ENCODE measurements around the gene RBM44.
"Not testable (repeated sequence)": the region's sequence is repeated elsewhere in the genome, so short reads cannot be mapped to it uniquely, and the experiment has no call there.

RBM44 gene, protein sequence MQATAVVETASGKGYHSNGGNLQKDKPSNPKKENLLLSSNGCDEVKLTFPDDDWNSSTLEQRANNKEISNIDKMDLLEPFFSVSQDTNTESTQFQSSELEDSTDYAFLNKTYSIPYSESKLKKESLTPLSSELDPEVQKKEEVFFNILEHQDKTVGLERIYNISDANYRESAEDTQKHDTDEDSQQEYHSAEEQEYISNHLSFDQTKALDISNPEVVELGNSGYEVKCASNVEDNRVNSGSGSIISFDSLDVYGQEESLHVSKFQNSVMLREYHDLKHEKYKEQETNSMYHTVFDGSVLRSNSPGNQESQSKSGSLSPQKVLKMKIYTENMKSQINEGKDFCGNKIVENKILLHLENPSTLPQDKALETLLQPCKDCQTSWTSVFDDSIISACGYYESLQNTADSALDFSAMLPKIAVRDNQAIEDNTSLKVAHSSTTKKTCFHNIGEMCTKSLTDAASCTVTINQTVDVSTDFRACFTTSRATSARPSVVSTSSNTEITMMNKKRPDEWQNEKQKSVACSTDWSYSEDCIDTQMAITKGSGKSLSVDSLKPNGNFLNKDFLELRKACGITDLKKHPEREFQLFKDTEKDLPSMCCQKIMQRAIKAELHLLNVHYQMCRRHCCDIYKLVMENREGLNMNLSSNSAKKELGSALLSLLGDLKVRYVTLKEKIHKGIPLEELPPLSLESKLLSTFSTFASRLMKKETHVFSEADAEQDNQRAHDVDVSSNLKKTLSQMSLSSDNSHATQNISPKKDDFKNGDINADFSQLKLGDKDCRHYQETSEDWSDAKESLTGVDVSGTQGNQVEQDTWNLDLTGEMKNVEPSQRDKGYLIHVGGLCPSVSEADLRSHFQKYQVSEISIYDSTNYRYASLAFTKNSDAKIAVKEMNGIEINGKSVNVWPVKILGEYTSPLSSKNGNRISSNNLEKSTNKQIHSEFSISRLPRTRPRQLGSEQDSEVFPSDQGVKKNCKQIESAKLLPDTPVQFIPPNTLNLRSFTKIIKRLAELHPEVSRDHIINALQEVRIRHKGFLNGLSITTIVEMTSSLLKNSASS

DNA sequence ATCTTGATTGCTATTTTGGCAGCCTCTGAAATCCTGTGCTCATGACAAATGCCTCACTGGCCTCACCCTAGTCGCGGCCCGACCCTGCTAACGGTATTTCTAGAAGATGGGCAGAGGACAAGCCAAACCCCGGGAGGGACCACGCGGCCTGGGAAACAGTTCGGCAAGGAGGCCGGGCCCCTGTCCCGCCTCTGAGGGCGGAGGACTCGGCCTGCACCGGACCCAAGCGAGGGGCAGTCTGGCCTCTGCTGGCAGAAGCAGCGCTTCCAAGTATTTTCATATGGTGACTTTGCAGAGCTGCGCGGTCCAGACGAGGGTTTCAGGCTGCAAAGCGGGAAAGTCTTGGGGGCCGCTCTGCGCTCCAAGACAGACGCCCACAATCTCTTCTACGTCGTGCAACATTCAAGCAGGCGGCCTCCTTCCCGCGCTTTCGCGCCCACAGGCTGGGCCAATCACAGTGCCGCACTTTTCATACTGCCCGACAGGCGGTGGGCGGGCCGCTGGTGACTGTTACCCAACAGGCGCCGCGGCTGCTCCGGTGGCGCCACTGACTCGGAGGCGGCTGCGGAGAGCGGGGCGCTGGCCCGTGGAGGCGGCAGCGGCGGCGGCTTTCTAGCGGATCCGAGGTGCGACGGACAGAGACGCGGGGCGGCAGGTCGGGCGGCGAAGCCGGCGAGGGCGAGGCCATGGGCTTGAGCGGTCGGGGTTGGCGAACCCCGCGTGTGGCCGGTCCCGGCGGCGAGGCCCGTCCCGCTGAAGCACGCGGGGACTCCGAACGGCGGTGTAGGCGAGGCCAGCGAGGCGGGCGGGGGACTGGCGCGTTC, at the start of gene RBM44:
RBM44 (plus strand) TSS at position 544 of the 824 bp plus-strand sequence. CDS start 14,831 bp downstream, outside the sequence.
- WGBS (ENCODE audit: insufficient coverage, insufficient read length) = no CpG with 5 or more reads among the region's 84 CpGs
- H3K27me3 ChIP-seq (ENCODE audit: control insufficient read depth, insufficient read depth, low read length) = no peaks in the 10 kb centered on the region
- no peaks in the 10 kb centered on the region for H3K9me3 ChIP-seq (ENCODE audit: control insufficient read depth, insufficient read depth, low read length)
- H3K27ac ChIP-seq (ENCODE audit: low read length) = no peak within 1 kb of the TSS
- DNase-seq (ENCODE audit: low read depth, low spot score) = no peak
- H3K36me3 ChIP-seq (ENCODE audit: control insufficient read depth, insufficient read depth, low read length) = no peaks in the 10 kb centered on the region
- H3K4me1 ChIP-seq (ENCODE audit: control insufficient read depth, insufficient read depth, low read length) = no peaks in the 10 kb centered on the region
- no peak within 1 kb of the TSS for H3K4me3 ChIP-seq (ENCODE audit: low read length)

DNA sequence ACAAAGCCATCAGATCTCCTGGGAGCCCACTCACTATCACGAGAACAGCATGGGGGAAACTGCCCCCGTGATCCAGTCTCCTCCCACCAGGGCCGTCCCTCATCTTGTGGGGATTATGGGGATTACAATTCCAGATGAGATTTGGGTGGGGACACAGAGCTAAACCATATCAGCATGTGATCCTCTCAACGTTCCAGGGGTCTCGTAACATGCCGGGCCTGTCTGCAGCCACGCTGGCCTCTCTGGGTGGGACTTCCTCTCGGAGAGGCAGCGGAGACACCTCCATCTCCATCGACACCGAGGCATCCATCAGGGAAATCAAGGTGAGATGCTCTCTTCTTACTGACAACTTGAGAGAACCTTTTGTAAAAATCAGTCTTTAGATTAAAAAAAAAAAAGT, 49.6 kb upstream of the RBM44 start:
- no peak overlapping the region for H3K4me3 ChIP-seq (ENCODE audit: low read length)
- H3K36me3 ChIP-seq (ENCODE audit: control insufficient read depth, insufficient read depth, low read length) = peaks cover 5% of the 10 kb centered on the region; the same call in 1 of the 2 replicates
- no peak for DNase-seq (ENCODE audit: low read depth, low spot score)
- no peaks in the 10 kb centered on the region for H3K27me3 ChIP-seq (ENCODE audit: control insufficient read depth, insufficient read depth, low read length)
- no peak overlapping the region for H3K27ac ChIP-seq (ENCODE audit: low read length)
- H3K9me3 ChIP-seq (ENCODE audit: control insufficient read depth, insufficient read depth, low read length) = no peaks in the 10 kb centered on the region
- H3K4me1 ChIP-seq (ENCODE audit: control insufficient read depth, insufficient read depth, low read length) = peaks cover 2% of the 10 kb centered on the region
- WGBS (ENCODE audit: insufficient coverage, insufficient read length) = no CpG with 5 or more reads among the region's 11 CpGs

DNA sequence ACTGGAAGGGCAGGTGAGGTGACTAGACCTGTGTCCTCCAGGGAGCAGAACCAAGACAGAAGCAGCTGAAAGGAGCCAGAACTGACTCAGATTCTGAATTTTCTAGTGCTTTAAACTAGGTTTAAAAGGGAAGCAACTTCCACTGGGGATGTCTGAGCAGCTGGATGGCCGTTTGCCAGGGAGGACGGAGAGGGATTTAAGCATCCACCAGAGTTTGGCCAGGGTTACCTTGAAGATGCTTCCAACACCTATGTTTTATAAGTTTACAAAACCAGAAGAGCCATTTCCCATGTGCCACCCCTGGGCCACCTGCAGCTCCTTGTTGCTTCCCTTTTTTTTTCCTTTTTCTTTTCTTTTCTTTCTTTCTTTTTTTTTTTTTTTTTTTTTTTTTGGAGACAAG, 48.6 kb upstream of the RBM44 start:
- Histone ChIP-seq H3K36me3 (ENCODE audit: control insufficient read depth, insufficient read depth, low read length) (peaks cover 4% of the 10 kb centered on the region; the same call in 1 of the 2 replicates), H3K27ac (ENCODE audit: low read length) (no peak overlapping the region), H3K9me3 (ENCODE audit: control insufficient read depth, insufficient read depth, low read length) (no peaks in the 10 kb centered on the region), H3K4me3 (ENCODE audit: low read length) (no peak overlapping the region), H3K27me3 (ENCODE audit: control insufficient read depth, insufficient read depth, low read length) (no peaks in the 10 kb centered on the region), H3K4me1 (ENCODE audit: control insufficient read depth, insufficient read depth, low read length) (no peaks in the 10 kb centered on the region)
- WGBS (ENCODE audit: insufficient coverage, insufficient read length) = no CpG with 5 or more reads among the region's 2 CpGs
- DNase-seq (ENCODE audit: low read depth, low spot score) = no peak

DNA sequence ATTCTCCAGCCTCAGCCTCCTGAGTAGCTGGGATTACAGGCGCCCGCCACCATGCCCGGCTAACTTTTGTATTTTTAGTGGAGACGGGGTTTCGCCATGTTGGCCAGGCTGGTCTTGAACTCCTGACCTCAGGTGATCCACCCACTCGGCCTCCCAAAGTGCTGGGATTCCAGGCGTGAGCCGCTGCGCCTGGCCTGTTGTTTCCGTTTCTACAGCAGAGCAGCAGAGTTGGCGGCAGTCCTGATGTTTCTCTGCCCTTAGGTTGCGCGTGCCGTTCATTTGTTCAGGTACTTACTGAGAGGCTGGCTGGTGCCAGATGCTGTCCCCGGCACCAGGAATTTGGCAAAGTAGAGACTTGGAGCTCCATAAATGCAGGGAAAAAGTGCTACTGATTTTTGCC, 48.1 kb upstream of the RBM44 start:
- not testable (repeated sequence) for H3K36me3 ChIP-seq (ENCODE audit: control insufficient read depth, insufficient read depth, low read length); H3K4me1 ChIP-seq (ENCODE audit: control insufficient read depth, insufficient read depth, low read length); DNase-seq (ENCODE audit: low read depth, low spot score); H3K4me3 ChIP-seq (ENCODE audit: low read length); H3K27ac ChIP-seq (ENCODE audit: low read length); H3K9me3 ChIP-seq (ENCODE audit: control insufficient read depth, insufficient read depth, low read length); H3K27me3 ChIP-seq (ENCODE audit: control insufficient read depth, insufficient read depth, low read length)
- WGBS (ENCODE audit: insufficient coverage, insufficient read length) = no CpG with 5 or more reads among the region's 15 CpGs

DNA sequence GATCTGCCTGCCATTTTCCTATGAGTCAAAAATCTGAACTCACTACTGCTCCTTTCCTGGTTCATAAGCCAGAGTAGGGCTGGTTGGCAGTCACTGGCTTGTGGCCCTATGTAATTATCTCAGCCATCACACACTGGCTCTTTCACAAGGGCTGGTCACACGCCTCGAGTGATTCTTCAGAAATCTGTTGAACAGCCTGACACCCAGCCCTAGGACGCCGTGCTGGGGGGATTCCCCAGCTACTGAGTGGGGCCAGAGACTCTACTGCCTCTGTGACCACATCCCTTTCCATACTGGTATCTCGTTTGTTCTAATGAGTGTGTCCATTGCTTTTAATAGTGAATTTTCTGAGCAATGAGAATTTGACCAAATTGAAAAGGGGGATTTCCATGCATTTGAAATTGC, 45.8 kb upstream of the RBM44 start:
- no peaks in the 10 kb centered on the region for H3K27me3 ChIP-seq (ENCODE audit: control insufficient read depth, insufficient read depth, low read length)
- H3K36me3 ChIP-seq (ENCODE audit: control insufficient read depth, insufficient read depth, low read length) = peaks cover 5% of the 10 kb centered on the region; the same call in 1 of the 2 replicates

DNA sequence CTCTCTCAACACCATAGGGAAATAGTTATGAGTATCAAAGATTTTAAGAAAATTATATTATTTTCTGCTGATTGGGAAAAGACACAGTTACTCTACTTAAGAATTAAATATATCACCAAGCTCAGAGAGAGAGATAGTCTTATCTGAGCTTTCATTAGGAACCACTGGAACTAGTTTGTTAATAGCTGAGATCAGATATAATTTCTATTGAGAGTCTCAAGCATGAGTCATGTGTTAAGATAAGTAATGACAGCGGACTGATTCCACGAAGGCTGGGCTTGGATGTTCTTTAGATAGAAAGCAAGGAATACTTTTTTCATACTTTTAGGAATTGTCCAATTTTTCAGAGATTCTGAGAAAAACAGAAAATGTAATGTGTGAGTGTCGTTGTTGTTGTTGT, 44.4 kb upstream of the RBM44 start:
- Histone ChIP-seq H3K27me3 (ENCODE audit: control insufficient read depth, insufficient read depth, low read length) (no peaks in the 10 kb centered on the region), H3K27ac (ENCODE audit: low read length) (no peak overlapping the region), H3K36me3 (ENCODE audit: control insufficient read depth, insufficient read depth, low read length) (peaks cover 5% of the 10 kb centered on the region; the same call in 1 of the 2 replicates), H3K4me3 (ENCODE audit: low read length) (no peak overlapping the region), H3K9me3 (ENCODE audit: control insufficient read depth, insufficient read depth, low read length) (no peaks in the 10 kb centered on the region; the same call in 1 of the 2 replicates), H3K4me1 (ENCODE audit: control insufficient read depth, insufficient read depth, low read length) (no peaks in the 10 kb centered on the region)
- DNase-seq (ENCODE audit: low read depth, low spot score) = no peak
- no CpG with 5 or more reads among the region's 3 CpGs for WGBS (ENCODE audit: insufficient coverage, insufficient read length)

More for the DNA sequence above, 45.8 kb upstream of the RBM44 start:
- no CpG with 5 or more reads among the region's 5 CpGs for WGBS (ENCODE audit: insufficient coverage, insufficient read length)
- Histone ChIP-seq H3K4me1 (ENCODE audit: control insufficient read depth, insufficient read depth, low read length) (no peaks in the 10 kb centered on the region), H3K4me3 (ENCODE audit: low read length) (no peak overlapping the region), H3K9me3 (ENCODE audit: control insufficient read depth, insufficient read depth, low read length) (no peaks in the 10 kb centered on the region; the same call in 1 of the 2 replicates), H3K27ac (ENCODE audit: low read length) (no peak overlapping the region)
- DNase-seq (ENCODE audit: low read depth, low spot score) = no peak

DNA sequence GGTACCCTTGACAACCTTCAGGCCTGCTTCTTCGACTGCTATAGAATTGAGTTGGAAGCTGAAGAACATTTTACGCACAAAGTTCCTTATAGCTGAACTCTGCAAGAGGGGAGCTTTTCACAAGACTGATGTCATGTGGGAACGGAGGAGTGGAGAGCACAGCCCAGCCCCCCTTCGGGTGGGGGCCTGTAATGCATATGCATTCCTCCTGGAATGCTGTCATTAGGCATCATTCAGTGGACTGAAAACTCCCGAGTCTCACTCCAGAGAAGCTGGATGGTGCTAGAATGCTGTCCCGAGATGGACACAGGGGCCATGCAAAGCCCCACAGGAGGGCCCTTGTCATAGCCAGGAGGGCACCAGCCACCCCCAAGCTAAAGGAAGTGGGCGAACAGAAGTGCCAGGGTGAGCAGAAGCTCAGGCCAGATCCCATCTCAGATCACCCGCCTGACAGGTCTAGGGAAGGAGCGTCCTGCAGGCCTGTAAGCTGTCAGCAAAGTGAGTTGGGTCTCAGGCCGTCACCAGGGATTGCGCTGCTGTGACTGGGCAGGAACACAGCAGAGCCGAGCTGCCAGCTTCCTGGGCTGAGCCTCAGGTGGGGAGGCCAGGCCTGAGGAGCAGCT, 43.8 kb upstream of the RBM44 start:
- Histone ChIP-seq H3K36me3 (ENCODE audit: control insufficient read depth, insufficient read depth, low read length) (peaks cover 5% of the 10 kb centered on the region; the same call in 1 of the 2 replicates), H3K27me3 (ENCODE audit: control insufficient read depth, insufficient read depth, low read length) (no peaks in the 10 kb centered on the region), H3K4me3 (ENCODE audit: low read length) (no peak overlapping the region), H3K27ac (ENCODE audit: low read length) (no peak overlapping the region), H3K4me1 (ENCODE audit: control insufficient read depth, insufficient read depth, low read length) (no peaks in the 10 kb centered on the region), H3K9me3 (ENCODE audit: control insufficient read depth, insufficient read depth, low read length) (no peaks in the 10 kb centered on the region; the same call in 1 of the 2 replicates)
- no peak for DNase-seq (ENCODE audit: low read depth, low spot score)
- WGBS (ENCODE audit: insufficient coverage, insufficient read length) = no CpG with 5 or more reads among the region's 12 CpGs

DNA sequence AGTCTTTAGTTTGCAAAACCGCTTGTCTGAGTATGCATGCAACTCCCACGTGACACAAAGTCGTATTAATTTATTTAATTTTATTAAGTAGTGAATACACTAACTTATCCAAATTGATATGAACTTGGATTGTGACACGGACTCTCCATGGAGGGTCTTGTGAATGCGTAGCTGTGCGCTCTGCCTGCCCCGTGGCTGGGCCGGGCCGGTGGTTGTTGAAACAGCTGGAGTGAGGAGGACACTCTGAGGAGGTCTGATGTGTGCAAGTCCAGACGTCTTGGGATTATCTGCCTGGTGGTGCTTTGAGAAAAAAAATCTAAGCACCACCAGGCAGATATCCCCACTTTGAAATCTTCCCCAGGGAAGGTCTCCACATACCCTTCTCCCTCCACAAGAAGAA, 41.0 kb upstream of the RBM44 start:
- peaks cover 11% of the 10 kb centered on the region; the same call in 1 of the 2 replicates for H3K36me3 ChIP-seq (ENCODE audit: control insufficient read depth, insufficient read depth, low read length)

DNA sequence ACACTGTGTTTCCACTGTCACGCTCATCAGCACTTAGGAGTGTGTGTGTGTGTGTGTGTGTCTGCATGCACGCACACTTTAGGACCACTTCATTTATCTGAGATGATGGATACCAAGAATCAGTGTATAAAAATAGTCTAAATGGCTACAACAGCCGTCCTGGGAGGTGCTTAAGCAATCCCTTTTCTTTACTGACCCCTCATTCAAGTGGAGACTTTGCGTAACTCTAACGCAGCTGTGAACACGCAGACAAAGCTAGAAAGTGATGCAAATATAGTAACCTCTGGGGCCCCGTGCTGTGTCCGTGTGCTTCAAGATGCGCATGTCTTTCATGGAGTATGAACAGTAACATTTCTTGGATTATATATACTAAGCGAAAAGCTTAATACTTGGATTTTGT, 40.4 kb upstream of the RBM44 start:
- no CpG with 5 or more reads among the region's 10 CpGs for WGBS (ENCODE audit: insufficient coverage, insufficient read length)
- no peak overlapping the region for H3K4me3 ChIP-seq (ENCODE audit: low read length)
- peaks cover 13% of the 10 kb centered on the region; the same call in 1 of the 2 replicates for H3K36me3 ChIP-seq (ENCODE audit: control insufficient read depth, insufficient read depth, low read length)
- H3K27ac ChIP-seq (ENCODE audit: low read length) = no peak overlapping the region
- H3K9me3 ChIP-seq (ENCODE audit: control insufficient read depth, insufficient read depth, low read length) = no peaks in the 10 kb centered on the region; the same call in 1 of the 2 replicates
- no peak for DNase-seq (ENCODE audit: low read depth, low spot score)
- H3K27me3 ChIP-seq (ENCODE audit: control insufficient read depth, insufficient read depth, low read length) = no peaks in the 10 kb centered on the region
- no peaks in the 10 kb centered on the region for H3K4me1 ChIP-seq (ENCODE audit: control insufficient read depth, insufficient read depth, low read length)

More for the DNA sequence above, 41.0 kb upstream of the RBM44 start:
- no peak overlapping the region for H3K4me3 ChIP-seq (ENCODE audit: low read length)
- no peaks in the 10 kb centered on the region for H3K27me3 ChIP-seq (ENCODE audit: control insufficient read depth, insufficient read depth, low read length)
- H3K27ac ChIP-seq (ENCODE audit: low read length) = no peak overlapping the region
- H3K9me3 ChIP-seq (ENCODE audit: control insufficient read depth, insufficient read depth, low read length) = no peaks in the 10 kb centered on the region; the same call in 1 of the 2 replicates
- no peak for DNase-seq (ENCODE audit: low read depth, low spot score)
- WGBS (ENCODE audit: insufficient coverage, insufficient read length) = no CpG with 5 or more reads among the region's 10 CpGs
- no peaks in the 10 kb centered on the region for H3K4me1 ChIP-seq (ENCODE audit: control insufficient read depth, insufficient read depth, low read length)

All from iPS DF 6.9 (cell line).